GM10847 (cell line): Measurements from ENCODE around the gene FANCM.

Experiments used
- POLR2A ChIP-seq: IDR thresholded peaks from 2 replicates; pipeline ENCODE4 v1.6.1; 2011; ENCODE audit not compliant: insufficient read length; ENCODE audit errors: extremely low read depth

Gene FANCM

GRCh38 chr14:45199230-45199629, 63.5 kb downstream of the FANCM start:
- TF ChIP-seq POLR2A, result no peak

GRCh38 chr14:45201905-45202304, 66.2 kb downstream of the FANCM start:
- TF ChIP-seq POLR2A, result no peak

GRCh38 chr14:45204241-45204640, 68.5 kb downstream of the FANCM start:
- TF ChIP-seq POLR2A, result no peak

- TF ChIP-seq POLR2A, result no peak
Observed at GRCh38 chr14:45210159-45210558, 74.4 kb downstream of the FANCM start.

GRCh38 chr14:45211295-45211694, 75.6 kb downstream of the FANCM start:
- TF ChIP-seq POLR2A, result no peak

GRCh38 chr14:45212231-45212630, 76.5 kb downstream of the FANCM start:
- TF ChIP-seq POLR2A, result no peak

- no peak for TF ChIP-seq POLR2A
Observed at GRCh38 chr14:45222485-45223262, 86.9 kb downstream of the FANCM start.

- TF ChIP-seq POLR2A, result no peak
Observed at GRCh38 chr14:45227566-45227965, 91.8 kb downstream of the FANCM start.

- no peak for TF ChIP-seq POLR2A
Observed at GRCh38 chr14:45238988-45239387, 103.3 kb downstream of the FANCM start.

- TF ChIP-seq POLR2A, result no peak
Observed at GRCh38 chr14:45242706-45243105, 107.0 kb downstream of the FANCM start.

- no peak for TF ChIP-seq POLR2A
Observed at GRCh38 chr14:45246151-45246550, 110.4 kb downstream of the FANCM start.

GRCh38 chr14:45246691-45247090, 111.0 kb downstream of the FANCM start:
- TF ChIP-seq POLR2A, result no peak

GRCh38 chr14:45247427-45247826, 111.7 kb downstream of the FANCM start:
- no peak for TF ChIP-seq POLR2A

- TF ChIP-seq POLR2A, result no peak
Observed at GRCh38 chr14:45249856-45250575, 114.3 kb downstream of the FANCM start.
